ENCODE results near the gene ERG.
A peak's percentile ranks its signal among the peaks of the same experiment; 100 is the strongest.

Gene ERG

GRCh38 chr21:38379147-38379546 lies 119.1 kb downstream of the ERG start:
- Histone ChIP-seq H3K4me3 (no peak overlapping the region), H3K27ac (no peak overlapping the region)

GRCh38 chr21:38377165-38378088 lies 120.8 kb downstream of the ERG start:
- peak overlapping the region in 2 of 21 experiments; percentile 15 to 31 for H3K27ac ChIP-seq

GRCh38 chr21:38376693-38377092 lies 121.6 kb downstream of the ERG start:
- Histone ChIP-seq H3K27ac (no peak overlapping the region), H3K4me3 (peak overlapping the region in 4 of 7 experiments; percentile 3 to 23 (median 8))

More at GRCh38 chr21:38377165-38378088, 120.8 kb downstream of the ERG start:
- H3K4me3 ChIP-seq: no peak overlapping the region

DNA sequence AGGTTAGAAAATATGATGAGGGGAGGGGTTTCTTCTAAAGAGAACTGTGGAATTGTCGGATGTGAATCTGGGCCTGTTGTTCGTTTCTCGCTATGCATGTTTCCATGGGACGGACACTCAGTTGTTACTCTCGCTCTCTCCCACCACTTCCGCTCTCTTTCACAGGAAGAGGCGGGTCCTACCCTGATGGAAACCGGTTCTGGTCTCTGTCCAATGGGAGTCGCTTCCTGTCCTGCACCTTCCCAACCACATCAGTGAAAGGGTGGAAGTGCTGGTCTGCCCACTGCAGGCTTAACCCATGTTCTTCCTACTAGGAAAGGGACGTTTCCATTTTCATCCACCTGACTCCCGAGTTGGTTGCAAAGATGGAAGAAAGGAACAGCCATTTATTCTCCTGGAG lies 122.0 kb downstream of the ERG start:
- Histone ChIP-seq H3K4me3 (peak overlapping the region in 4 of 7 experiments; percentile 3 to 23 (median 8)), H3K27ac (no peak overlapping the region)

DNA sequence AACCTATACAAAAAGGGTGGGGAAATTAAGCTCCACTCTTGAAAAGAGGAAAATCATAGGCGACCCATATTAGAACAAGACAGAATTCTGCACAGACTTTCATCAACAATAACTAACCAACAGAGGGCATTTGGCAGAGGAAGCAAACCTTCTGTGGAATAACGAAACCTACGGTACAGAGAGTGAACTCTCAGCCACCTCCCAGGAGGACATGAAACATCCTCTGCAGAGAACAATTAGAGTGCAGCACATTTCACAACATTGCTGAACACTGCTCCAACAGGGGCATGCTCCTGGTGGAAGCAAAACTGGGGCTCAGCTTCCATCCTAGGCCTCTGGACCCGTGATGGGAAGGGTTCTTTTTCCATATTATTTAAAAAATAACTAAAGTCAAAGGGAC lies 130.6 kb downstream of the ERG start:
- no peak overlapping the region for H3K4me3 ChIP-seq
- H3K27ac ChIP-seq: no peak overlapping the region

GRCh38 chr21:38365521-38365920 lies 132.8 kb downstream of the ERG start:
- H3K27ac ChIP-seq: no peak overlapping the region
- H3K4me3 ChIP-seq: no peak overlapping the region

GRCh38 chr21:38363693-38364092 lies 134.6 kb downstream of the ERG start:
- Histone ChIP-seq H3K4me3 (no peak overlapping the region), H3K27ac (no peak overlapping the region)

DNA sequence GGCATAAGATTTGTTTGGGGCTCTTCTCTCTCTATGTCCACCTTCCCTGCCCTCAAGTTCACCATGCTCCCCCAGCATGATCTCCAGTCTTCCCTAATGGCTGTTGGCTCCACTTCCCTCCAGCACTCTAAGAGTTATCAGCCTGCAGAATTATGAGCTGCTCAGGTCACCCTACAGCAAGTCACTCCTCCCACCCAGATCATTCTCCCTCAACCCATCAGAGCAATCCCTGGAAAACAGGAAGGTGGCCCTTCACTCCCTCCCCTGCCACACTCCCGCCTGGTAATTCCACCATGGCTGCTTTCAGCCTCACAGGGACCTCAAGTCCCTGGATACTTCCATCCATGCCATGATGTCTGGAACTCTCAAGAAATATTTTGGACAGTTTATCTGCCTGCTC lies 137.0 kb downstream of the ERG start:
- Histone ChIP-seq H3K4me3 (no peak overlapping the region), H3K27ac (no peak overlapping the region)

GRCh38 chr21:38359835-38360234 lies 138.4 kb downstream of the ERG start:
- no peak overlapping the region for H3K4me3 ChIP-seq
- H3K27ac ChIP-seq: no peak overlapping the region

DNA sequence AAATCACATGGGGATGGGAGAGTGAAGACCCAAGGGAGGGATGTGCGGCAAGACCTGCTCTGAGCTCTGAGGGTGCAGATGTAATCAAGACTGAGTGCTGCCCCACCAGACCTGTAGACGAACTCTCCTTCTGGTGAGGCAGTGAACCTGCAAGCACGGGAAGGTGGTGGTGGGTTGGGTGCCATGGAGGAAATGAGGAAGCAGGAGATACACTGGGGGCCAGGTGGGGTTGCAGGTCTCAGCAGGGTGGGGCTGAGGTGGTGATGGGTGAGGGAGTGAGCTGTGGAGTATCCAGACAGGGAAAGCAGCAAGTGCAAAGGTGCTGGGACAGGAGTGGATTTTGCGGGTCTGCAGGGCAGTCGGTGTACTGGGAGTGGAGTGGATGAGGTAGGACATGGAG lies 139.2 kb downstream of the ERG start:
- Histone ChIP-seq H3K4me3 (no peak overlapping the region), H3K27ac (no peak overlapping the region)

GRCh38 chr21:38358666-38359065 lies 139.6 kb downstream of the ERG start:
- no peak overlapping the region for H3K4me3 ChIP-seq
- no peak overlapping the region for H3K27ac ChIP-seq

GRCh38 chr21:38358098-38358497 lies 140.2 kb downstream of the ERG start:
- Histone ChIP-seq H3K27ac (no peak overlapping the region), H3K4me3 (no peak overlapping the region)

DNA sequence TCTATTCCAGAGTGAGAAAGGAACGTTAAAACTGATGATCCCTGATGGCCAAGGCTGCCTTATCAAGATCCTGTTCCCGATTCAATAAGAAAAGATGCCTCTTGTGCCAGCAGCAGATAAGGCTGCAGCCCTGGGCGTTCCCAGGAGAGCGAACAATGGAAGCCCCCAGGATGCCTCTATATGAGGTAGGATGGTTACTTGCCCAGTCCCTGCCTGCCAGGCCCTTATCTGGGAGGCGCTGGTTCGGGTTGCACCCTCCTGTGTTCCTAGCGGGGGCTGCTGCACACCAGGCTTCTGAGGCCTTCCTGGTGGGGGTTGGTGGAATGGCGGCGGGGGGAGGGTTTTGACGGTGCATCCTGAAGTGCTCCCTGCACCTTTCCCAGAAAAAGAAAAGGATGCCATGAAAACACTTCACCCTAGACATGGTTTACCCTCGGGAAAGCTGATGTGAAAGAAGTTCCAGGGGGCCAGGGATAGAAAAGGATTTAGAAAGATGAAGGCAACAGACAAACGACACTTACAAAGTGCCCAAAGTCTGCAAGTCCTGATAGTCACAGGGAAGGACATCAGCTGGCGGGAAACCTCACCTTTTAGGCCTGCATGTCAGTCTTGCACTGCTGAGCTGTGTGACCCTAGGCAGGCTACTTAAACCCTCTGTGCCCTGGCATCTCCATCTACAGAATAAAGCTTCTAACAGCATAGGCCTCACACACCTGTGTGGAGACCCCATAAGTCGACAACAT lies 141.2 kb downstream of the ERG start:
- Histone ChIP-seq H3K27ac (no peak overlapping the region), H3K4me3 (no peak overlapping the region)

GRCh38 chr21:38355992-38356781 lies 142.1 kb downstream of the ERG start:
- no peak overlapping the region for H3K4me3 ChIP-seq

GRCh38 chr21:38355353-38355752 lies 142.9 kb downstream of the ERG start:
- no peak overlapping the region for H3K4me3 ChIP-seq
- no peak overlapping the region for H3K27ac ChIP-seq

More at GRCh38 chr21:38355992-38356781, 142.1 kb downstream of the ERG start:
- no peak overlapping the region for H3K27ac ChIP-seq

- no peak overlapping the region for H3K4me3 ChIP-seq
- H3K27ac ChIP-seq: no peak overlapping the region
These were observed 143.5 kb downstream of the ERG start for GRCh38 chr21:38354746-38355145.

DNA sequence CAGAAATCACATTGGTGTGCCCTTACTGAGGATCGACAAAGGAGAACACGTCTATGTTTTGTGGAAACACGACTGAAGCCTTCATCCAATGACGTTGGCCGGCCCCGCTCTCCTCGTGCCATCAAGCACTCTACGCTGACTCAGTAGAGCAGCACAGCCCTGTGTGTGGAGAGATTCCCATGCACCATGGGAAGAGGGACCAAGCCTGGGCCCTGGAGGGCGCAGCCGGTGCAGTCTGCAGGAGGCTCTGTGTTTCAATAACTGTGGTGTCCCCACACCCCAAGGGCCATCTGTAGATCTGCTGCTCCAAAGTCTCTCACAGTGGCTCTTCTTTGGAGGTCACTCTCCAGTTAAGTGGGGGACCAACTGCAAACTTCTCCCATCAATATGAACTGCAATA lies 144.0 kb downstream of the ERG start:
- Histone ChIP-seq H3K4me3 (no peak overlapping the region), H3K27ac (no peak overlapping the region)

DNA sequence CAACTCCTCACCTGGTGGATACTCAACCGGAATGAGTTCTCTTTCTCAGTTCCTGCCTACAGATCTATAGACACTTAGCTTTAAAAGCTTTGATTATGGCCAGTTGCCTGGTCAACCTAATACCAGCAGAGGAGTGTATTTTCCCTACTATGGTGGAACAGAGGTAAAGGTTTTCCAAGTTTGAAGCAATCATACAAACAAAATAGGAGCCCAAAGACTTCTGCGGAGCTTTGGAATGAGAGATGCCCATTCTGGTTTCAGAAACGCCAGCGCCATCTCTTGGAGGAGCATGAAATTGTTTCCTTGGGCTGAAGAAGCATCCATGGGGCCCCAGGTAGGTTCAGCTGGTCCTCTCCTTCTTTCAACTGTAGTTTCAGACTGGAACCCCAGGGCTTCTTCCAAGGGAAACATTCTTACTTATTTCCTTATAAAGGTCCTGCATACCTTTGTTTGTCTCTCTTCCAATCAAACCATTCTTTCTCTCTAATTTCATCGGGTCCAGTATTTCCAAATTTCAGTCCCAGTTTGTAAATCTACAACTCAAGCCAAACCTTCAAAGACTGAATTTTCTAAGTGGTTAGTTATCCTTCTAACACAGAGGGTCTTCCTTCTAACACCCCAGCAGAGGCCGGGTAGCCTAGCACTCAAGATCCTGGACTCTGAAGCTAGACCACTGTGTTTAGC lies 145.6 kb downstream of the ERG start:
- H3K4me3 ChIP-seq: no peak overlapping the region
- H3K27ac ChIP-seq: peak overlapping the region in 13 of 21 experiments; percentile 27 to 86 (median 63)

DNA sequence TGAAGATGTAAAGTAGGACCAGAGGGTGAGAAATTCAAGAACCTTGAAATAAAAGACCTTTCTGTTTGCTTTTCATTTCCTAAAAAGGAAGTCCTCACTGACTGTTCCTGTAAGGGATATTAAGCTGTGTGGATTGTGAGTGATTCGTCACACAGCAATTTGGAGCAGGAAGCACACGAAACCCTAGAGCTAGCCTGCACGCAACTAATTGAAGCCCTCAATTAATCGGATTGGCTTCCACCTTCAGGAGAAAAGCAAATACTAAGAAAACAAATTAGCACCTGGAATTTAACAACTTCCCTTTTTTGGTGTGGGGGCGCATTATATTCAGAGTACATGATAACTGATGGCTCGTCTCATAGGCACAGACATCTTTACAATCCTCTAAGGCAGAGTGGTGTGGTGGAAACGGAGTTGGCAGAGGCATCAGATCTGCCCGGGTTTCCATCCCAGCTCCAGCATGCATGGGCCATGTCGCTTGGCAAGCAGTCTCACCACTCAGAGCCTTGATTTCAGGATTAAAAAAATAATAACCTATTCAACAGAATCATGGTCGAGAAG lies 146.2 kb downstream of the ERG start:
- Histone ChIP-seq H3K27ac (peak overlapping the region in 17 of 21 experiments; percentile 11 to 86 (median 57)), H3K4me3 (no peak overlapping the region)

All from skin epidermis (tissue), 12 donors.